ENCODE results near the gene STRIT1.
"Not testable (repeated sequence)": the region's sequence is repeated elsewhere in the genome, so short reads cannot be mapped to it uniquely, and the experiment has no call there.

The STRIT1 gene

DNA sequence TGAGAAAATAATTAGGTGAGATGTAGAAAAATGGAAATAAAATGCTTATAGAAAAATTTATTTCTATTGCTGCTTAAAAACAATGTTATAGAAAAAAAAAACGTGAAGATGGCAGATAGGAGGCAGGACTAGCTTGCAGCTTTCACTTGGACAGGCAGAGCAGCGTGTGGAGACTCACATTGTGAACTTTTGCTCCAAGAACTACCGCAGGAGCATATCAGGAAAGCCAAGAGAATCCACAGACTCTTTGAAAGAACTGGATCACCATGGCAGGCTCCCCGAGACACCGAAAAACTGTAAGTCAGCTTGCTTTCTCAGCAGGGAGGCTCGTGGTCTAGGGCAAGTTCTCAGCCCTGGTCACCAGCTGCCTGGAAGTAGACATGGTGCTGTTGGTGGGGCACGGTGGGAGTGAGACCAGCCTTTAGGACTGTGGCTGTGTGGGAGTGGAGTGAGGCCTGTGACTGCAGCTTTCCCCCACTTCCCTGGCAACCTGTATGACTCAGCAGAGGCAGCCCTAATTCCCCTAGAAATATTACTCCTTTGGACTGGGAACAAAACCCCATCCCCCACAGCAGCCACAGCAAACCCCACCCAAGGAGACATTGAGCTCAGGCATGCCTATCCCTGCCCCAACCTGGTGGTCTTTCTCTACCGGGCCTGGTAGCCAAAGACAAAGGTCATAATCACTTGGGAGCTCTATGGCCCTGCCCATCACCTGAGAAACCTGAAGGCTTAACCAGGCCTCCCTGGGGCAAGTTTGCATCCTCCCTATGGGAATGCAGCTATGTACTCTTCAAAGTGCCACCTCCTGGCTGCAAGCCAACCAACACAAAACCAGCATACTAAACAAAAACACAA, 22.8 kb downstream of the STRIT1 start:
- DNase-seq (ENCODE audit: low read depth) = no peak

DNA sequence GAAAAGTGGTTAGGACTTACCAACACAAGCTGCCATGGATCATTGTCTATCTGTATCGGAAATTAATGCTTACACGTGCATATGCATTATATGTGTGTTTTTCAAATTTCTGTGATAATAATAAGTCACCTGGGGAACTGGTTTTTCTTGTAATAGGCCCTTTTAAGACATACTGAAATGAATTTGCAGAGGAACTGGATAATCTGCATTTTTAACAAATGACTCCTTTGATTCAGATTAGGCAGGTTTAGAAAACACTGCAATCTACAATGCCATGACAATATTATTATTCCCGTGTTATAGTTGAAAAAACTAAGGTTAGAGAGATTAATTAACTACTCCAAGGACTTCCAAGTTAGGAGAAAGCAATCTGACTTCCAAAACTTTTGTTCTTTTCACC, 23.4 kb downstream of the STRIT1 start:
- no peak for DNase-seq (ENCODE audit: low read depth)

DNA sequence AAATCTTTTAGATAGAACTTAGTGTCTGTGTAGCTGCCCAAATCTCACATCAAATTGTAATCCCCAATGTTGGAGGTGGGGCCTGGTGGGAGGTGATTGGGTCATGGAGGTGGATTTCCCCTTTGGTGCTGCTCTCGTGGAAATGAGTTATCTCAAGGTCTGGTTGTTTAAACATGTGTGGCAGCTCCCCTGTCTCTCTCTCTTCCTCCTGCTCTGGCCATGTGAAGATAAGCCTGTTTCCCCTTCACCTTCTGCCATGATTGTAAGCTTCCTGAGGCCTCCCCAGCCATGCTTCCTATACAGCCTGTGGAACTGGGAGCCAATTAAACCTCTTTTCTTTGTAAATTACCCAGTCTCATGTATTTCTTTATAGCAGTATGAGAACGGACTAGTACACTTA, 30.6 kb downstream of the STRIT1 start:
- not testable (repeated sequence) for DNase-seq (ENCODE audit: low read depth)

DNA sequence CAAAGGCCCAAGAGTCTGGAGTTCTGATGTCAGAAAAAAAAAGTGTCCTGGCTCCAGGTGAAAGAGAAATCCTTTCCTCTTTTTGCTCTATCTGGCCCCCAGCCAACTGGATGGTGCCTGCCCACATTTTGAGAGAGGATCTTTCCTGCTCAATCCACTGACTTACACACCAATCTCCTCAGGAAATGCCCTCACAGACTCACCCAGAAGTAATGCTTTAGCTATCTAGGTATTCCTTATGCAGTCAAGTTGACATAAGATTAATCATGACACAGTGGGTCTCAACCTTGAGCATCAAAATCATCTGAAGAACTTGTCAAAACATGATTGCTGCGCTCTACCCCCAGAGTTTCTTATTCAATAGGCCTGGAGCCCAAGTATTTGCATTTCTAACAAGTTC, 31.2 kb downstream of the STRIT1 start:
- no peak for DNase-seq (ENCODE audit: low read depth)

DNA sequence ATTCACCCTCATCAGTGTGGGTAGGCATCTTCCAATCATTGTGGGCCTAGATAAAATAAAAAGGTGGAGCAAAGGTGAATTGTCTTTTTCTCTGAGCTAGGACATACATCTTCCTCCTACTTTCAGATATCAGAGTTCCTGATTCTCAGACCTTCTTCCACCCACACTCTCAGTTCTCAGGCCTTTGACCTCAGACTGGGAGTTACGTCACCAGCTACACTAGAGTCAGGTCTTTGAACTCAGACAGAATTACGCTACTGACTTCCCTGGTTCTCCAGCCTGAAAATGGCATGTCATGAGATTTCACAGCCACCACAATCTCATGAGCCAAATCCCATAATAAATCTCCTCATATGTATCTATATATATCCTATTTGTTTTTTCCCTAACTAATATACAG, 39.0 kb downstream of the STRIT1 start:
- DNase-seq (ENCODE audit: low read depth) = no peak

DNA sequence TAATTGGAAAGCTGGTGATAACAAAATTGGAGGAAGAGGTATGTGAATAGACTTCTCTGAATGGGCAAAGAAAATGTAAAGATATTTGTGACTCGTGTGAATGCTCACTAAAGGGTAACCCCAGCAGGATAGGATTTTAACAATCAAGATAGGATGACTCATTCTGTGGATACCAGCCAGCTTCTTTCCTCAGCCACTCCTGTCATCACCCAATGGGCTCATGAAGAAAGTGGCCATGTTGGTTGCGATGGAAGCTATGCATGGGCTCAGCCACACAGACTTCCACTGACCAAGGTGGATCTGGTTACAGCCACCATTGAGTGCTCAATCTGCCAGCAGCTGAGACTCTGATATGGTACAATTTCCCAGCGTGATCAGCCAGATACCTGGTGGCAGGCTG, 40.9 kb downstream of the STRIT1 start:
- peak; percentile 75 for DNase-seq (ENCODE audit: low read depth)

DNA sequence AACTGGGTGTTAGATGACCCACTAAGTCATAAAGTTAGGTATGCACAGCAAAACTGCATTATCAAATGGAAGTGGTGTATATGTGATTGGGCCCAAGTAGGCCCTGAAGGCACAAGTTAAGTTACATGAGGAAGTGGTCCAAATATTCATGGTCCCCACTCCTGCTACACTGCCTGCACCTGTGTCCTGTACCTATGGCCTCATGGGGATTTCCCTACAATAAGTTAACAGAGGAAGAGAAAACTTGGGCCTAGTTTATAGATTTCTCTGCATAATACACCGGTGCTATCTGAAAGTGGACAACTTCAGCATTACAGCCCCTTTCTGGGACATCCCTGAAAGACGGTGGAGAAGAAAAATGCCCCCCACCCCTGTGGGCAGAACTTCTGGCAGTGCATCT, 41.5 kb downstream of the STRIT1 start:
- no peak for DNase-seq (ENCODE audit: low read depth)

DNA sequence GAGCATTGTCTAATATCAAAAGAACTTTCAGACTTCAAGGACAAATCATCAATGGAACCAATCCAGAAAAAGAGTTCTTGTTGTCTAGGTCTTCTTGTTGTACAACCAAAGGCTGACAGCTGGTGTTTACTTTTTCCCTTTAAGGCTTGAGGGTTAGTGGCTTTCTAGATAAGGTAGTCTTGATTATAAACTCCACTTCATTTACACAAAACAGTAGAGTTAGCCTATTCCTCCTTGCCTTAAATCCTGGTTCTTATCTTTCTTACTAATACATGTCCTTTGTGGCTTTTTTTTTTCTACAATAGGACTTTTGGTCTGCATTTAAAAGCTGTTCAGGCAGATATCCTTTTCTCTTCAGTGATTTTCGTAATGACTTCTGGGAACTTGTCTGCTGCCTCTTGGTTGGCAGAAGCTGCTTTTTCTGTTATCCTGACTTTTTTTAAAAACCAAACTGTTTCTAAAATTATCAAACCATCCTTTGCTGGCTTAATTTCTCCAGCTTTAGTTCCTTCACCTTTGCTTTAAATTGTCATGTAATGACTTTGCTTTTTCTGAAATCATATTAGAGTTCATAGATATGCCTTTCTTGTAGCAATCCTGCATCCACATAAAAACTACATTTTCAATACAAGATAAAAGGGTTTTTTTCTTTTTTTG, 44.8 kb downstream of the STRIT1 start:
- DNase-seq (ENCODE audit: low read depth) = no peak

DNA sequence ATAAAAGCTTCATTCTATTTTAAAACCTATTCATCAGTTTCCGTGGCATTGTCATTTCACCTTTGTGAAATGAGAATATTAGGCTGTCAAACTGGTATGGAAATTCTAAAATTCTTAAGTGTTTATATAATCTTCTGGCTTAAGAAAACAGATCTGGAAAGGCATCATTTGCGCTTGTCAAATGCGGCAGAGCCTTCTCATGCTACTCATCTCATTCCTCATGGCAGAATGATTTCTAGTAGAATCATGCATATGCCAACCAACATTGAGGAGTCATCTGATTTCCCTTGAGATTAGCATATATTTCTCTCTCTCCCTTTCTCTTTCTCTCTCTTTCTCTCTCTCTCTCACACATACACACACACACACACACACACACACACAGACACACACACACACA, 48.8 kb downstream of the STRIT1 start:
- no peak for DNase-seq (ENCODE audit: low read depth)

DNA sequence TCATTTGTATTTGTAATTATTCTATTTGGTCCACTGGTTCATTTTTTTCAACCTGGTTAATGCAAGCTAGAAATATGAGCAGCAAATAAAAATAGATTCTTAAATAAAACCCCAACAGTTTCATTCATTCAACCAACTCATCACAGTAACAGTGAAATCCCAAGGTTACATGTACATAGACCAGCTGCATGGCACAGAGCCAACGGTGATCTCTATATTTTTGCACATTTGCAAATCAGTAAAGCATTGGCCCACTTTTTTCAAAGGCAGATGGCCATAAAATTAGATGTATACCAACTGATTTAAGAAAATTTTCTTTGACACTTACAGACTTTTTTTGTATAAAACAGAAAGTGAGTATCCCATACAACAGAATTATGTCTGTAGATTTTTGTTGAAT, 49.3 kb downstream of the STRIT1 start:
- no peak for DNase-seq (ENCODE audit: low read depth)

DNA sequence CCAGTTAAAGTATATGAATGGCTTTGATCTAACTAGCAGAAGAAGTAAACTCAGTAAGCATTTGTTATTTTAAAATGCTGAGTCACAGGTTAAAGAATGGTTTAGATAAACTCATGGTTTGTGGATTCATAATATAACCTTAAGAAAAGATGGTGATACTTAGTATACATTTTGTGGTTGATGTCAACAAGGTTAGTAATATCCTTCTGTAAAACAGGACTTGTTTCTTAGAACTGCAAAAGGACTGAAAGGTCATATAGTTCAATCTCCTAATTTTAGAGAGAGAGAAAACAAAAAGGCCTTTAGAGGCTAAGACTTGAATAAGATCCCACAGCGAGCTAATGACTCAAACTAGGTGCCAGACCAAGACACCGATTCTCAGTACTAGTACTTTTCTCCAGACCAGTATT, 50.0 kb downstream of the STRIT1 start:
- no peak for DNase-seq (ENCODE audit: low read depth)

DNA sequence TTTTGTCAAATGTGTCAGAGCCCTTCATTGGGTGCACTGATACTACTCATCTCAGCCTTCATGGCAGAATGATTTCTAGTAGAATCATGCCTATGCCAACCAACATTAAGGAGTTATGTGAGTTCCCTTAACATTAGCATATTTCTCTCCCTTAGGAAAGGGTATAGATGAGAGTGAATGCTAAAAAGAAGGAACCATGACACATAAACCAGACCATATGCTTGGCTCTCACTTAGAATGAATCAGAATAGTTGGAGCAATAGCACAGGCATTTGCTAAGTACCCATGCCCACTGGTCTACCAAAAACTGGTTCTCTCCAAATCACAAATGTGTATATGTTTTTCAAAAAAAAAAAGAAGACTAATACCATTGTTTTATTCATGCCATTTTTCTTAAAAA, 51.1 kb downstream of the STRIT1 start:
- no peak for DNase-seq (ENCODE audit: low read depth)

DNA sequence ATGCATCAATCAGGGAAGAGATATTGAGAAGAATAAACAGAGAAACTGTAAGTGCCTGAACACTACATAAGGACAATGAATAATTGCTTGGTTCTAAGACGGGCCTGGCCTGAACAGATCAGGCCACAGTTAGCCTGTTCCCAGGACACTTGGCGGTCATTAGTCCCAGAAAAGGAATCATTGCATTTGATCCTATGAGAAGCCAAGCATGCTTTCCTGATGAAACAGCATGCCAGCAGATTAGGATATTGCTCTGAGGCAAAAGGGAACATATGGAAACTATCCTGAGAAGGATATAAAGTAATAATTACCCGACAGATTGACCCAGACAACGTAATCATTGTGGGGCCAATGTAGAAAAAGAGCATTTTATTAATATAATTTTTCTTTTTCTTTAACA, 51.9 kb downstream of the STRIT1 start:
- peak; percentile 61 for DNase-seq (ENCODE audit: low read depth)

Data from HS-5 (cell line).